Activated CD8-positive, alpha-beta memory T cell treated with anti-CD3 and anti-CD28 coated beads, Interleukin-2, amount 50 U/mL, for 48 hours (primary cell): ENCODE results near the gene UCN2.
"Not testable (repeated sequence)": the region's sequence is repeated elsewhere in the genome, so short reads cannot be mapped to it uniquely, and the experiment has no call there.

ENCODE experiments used
- DNase-seq: peaks from one replicate; pipeline ENCODE4 v3.0.0-alpha.2; 2020

UCN2 gene

DNA sequence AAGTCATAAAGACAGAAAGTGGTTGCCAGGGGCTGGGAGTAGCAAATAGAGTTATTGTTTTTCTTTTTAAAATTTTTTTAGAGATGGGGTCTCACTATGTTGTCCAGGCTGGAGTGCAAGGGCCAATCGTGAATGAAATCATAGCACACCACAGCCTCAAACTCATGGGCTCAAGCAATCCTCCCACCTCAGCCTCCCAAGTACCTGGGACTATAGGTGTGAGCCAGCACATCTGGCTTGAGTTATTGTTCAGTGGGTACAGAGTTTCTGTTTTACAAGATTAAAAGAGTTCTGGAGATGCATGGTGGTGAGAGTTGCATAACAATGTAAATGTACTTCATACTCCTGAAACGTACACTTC is 30.6 kb downstream of the UCN2 start:
- no peak for DNase-seq

DNA sequence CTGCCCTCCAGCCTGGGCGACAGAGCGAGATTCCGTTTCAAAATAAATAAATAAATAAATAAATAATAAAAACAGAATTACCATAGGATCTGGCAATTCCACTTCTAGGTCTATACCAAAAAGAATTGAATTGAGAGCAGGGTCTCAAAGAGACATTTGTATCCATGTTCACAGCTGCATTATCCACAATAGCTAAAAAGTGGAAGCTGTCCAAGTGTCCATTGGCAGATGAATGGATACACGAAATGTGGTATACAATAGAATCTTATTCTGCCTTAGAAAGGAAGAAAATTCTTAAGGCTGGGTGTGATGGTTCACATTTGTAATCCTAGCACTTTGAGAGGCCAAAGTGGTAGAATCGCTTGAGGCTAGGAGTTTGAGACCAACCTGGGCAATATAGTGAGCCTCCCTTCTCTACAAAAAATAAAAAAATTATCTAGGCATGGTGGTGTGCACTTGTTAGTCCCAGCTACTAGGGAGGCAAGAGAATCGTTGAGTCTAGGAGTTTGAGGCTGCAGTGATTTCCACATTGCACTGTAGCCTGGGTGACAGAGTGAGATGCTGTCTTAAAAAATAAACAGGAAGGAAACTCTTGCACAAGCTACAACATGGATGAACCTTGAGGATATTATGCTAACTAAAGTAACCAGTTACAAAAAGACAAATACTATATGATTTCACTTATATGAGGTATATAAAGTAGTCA is 31.2 kb downstream of the UCN2 start:
- DNase-seq = no peak

- not testable (repeated sequence) for DNase-seq
These were observed 32.9 kb downstream of the UCN2 start for GRCh38 chr3:48530701-48531100.

DNA sequence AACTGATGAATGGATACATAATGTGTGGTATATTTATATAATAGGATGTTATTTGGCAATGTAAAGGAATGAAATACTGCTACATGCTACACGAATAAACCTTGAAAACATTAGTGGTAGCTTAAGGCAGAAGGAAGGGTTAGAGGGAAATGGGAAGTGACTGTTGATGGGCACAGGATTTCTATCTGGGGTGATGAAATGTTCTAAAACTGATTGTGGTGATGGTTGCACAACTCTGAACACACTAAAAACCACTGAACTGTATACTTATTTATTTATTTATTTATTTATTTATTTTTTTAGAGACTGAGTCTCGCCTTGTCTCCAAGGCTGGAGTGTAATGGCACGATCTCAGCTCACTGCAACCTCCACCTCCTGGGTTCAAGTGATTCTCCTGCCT is 34.8 kb downstream of the UCN2 start:
- DNase-seq = no peak

GRCh38 chr3:48528048-48528447 is 35.5 kb downstream of the UCN2 start:
- no peak for DNase-seq

DNA sequence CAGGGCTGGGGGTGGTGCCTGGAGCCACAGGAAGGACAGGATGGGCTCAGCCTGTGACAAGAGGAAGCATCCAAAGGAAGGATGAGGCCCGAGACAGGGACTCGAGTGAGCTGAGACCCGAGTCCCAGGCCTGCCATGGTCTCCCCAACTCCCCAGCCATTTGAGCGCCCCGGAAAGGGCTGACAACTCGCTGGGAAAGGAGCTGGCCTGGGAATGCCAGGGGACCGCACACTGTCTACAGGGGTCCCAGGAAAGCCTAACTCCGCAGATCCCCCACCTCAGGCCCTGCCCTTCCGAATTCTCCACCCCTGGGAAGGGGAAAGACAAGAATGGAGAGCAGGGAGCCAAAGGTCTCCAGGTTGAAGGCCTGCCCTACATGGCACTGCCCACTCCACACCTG is 38.6 kb downstream of the UCN2 start:
- DNase-seq = no peak

GRCh38 chr3:48521635-48522034 is 41.9 kb downstream of the UCN2 start:
- no peak for DNase-seq

DNA sequence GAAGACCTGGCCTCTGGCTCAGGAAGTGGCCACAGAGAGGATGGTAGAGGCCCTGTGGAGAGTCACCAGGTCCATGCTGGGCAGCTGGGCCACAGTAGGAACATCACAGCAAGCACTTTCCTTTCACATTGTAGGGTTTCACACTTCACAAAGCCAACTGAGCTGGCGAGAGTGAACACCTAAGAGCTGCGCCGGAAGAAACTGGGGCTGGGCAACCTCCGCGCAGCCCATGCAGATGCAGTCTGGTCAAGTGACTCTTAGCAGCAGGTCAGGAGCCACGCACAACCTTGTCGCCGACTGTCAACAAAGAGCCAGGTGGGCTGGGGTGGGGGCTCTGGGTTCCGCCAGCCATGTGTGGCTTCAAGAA is 44.3 kb downstream of the UCN2 start:
- DNase-seq = no peak

DNA sequence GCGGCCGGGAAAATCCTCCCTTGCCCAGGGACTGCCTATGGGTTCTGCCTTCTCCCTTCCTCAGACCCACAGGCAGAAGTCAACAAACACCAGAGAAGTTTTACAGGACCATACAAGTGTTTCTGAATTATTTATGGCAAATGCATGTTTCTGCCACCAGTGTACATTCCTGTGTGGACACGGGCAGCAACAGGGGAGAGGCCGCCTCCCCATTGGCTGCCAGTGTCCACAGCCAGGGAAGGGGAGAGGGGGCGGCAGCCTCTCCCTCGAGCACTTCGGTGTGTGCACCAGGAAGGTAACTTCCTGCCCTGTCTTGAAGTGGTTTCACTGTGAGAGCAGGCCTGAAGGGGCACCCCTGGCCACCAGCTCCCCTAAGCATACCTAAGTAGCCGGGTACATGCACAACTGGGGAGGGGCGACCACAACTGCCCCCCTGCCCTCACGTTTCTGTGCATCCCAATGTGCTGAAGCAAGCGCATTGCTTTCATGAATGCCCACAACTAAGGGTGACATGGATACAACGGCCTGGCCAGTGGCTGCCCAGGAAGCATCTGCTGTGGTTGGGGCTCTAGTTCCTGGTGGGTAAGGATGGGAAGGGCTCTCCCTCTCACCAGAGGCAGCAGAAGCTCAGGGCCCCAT is 44.8 kb downstream of the UCN2 start:
- DNase-seq = no peak

DNA sequence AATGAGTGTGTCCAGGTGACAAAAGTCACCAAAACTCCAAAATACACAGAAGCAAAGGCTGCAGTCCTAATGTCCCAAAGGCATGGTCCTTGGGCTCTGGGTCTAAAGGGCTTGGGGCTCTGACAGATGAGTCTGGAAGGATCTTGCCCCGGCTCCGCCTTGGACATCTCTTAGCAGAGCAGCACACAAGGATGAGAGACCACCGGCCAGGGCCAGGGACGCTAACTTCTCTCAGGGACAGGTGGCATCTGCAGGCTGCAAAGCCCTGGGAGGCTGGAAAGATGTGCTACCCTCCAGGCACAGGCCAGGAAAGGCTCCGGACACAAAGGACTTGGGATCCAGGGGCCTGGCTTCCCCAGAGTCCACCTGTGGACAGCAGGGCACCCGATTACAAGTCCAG is 45.5 kb downstream of the UCN2 start:
- no peak for DNase-seq

- no peak for DNase-seq
These were observed 47.0 kb downstream of the UCN2 start for GRCh38 chr3:48516571-48516970.

DNA sequence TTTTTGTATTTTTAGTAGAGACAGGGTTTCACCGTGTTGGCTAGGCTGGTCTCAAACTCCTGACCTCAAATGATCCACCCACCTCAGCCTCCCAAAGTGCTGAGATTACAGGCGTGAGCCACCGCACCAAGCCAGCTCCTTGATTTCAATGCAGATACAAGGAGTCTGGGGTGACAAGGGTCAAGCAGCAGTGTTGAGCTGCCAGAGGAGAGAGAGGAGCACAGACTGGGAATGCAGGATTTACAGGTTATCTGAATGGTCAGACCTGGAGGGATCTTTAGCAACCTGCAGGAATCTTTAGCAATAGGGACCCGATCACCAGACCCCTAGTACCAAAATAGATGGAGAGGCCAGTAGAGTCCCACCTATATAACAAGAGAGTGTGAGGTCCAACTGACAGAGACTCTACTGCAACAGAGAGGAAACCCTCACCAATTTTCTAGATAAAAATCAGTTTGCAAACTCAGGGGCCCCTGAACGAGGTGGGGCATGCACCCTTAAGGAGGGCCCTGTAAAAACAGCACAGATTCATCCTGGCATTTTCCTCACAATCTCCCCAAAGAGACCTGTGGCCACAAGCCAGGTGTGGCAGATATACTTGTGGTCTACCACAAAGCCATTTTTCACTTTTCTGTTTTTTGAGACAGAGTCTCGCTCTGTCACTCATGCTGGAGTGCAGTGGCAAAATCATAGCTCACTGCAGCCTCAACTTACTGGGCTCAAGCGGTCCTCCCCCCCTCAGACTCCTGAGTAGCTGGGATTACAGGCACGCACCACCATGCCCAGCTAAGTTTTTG is 49.0 kb downstream of the UCN2 start:
- DNase-seq = no peak
